T-helper 2 cell (primary cell): ENCODE measurements around the gene BACH2.
A peak's percentile ranks its signal among the peaks of the same experiment; 100 is the strongest.

Source experiments
- DNase-seq, 5 experiments: peaks; one replicate each; pipeline versions ENCODE4 v3.0.0 to v3.0.0-alpha.2; 2012 to 2022

Gene BACH2

DNA sequence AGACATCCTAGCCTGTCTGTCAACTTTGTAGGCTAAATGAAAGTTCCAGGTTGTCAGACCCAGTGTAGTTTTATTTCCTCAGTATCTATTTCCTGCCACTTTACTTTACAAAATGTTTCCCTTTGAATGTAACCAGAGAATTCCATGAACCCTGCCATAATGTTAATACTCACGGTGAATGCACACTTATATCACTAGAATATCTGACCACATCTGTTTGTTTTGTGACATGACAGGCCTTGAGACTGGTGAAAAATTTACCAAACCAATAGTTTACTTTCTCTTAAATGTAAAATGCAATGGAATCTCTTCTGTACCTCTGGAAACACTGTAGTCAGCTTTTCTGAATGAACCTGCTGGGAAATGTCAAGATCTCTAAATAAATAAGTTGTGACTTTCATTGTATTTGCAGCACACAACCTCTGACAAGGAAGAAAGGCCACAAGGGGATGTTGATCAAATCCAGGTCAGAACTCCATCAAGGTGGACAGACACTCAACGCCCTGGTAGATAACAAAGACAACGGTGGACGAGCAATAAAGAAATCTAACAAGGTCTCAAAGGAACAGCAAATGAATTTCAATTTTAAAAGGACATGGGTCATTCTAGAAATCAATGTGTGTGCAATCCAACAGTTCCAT lies 59.2 kb downstream of the BACH2 start:
- no peak for DNase-seq

DNA sequence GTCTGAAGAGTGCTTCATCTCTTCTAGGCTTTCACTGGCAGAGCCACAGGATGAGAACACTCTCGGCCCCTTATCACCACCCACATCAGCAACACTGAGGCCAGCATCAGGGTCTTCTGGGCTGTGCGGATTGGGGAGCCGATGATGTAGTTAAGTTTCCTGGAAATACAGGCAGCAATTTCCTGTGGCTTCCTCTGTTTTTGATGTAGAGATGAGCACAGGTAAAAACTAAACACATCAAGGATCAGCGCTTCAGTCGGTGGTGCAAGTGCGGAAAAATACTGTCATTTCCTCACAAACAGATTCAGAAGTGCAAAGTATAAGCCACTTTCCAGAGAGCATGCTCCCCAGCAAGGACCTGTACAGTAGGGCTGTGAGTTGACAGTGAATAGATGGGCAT lies 62.6 kb downstream of the BACH2 start:
- peak in 4 of 5 experiments; percentile 48 to 85 (median 70) for DNase-seq

DNA sequence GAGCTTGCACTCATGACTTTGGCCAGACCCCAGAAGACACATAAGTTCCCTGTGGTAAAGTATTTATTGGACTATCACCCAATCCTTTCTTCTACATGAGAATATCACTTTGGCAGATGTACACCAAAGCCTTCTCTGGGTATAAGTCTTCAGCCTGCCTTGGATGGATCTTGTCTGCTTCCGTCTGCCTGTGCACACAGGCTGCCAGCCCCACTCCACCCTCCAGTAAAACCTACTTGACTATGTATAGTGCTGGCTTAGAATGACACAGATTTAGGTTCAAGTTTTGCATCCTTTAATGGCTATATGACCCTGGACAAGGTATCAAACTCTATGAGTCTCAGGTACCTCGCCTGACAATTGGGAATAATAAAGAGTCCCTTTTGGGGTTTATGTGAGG lies 63.4 kb downstream of the BACH2 start:
- no peak for DNase-seq

DNA sequence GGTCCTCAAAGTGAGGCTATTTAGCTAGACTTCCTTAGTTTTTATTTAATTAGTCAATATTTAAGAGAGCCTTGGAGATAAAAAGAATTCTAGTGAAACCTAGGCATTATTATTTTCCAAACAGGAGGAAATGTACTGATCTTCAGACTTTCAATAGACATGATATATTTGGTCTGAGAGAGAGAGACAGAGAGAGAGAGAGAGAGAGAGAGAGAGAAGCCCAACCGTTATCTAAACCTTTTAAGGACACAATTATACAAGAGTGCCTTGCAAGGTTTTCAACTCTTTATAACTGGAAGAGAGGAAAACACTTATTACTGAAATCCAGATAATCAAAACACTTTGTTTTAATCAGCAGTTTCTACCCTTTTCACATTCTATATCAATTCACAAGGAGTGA lies 64.8 kb downstream of the BACH2 start:
- no peak for DNase-seq

DNA sequence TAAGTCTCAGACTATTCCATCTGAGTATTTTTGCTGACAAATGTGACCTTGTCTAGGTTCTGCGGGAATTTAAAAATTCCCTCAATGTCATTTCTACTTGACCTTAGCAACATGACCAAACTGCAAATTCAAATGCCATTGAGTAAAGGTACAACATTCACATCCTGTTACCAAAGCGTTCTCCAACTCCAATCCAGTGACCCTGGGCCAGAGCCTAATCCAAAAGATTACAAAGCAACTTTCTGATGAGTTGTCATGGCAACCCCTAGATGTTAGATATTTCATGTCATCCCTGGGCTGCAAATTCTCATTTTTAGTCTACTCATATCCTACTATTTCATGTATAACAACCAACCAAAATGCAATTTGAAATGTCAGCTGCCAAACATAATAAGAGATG lies 65.3 kb downstream of the BACH2 start:
- DNase-seq: no peak

DNA sequence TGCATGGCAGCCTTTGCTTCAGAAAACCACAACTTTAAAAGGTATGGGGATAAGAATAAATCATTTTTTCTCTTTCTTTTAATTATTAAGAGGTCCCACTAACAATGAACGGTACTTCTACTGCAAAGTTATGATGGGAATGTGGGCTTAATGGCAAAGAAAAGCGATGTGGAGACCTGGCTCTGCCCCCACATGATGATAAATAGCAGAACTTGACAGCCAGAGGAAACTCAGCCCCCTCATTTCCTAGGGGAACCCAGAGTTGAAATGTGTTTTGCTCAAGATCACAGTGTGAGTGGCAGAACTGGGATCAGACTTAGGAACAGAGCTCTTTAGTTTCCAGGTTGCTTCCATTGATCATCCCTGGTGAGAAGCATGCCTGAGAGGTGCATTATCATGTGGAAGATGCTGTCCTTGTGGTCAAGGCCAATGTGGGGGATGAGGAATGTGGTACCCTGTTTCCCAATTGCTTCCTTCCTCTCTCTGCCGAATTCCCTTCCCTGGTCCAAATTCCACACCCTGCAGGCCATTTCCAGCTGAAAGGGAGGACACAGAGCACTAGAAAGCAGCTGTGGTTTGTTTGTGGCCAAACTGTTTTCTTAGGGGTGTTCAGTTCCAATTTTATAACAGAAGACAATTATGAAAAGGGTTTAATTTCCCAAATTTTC lies 66.0 kb downstream of the BACH2 start:
- no peak for DNase-seq

DNA sequence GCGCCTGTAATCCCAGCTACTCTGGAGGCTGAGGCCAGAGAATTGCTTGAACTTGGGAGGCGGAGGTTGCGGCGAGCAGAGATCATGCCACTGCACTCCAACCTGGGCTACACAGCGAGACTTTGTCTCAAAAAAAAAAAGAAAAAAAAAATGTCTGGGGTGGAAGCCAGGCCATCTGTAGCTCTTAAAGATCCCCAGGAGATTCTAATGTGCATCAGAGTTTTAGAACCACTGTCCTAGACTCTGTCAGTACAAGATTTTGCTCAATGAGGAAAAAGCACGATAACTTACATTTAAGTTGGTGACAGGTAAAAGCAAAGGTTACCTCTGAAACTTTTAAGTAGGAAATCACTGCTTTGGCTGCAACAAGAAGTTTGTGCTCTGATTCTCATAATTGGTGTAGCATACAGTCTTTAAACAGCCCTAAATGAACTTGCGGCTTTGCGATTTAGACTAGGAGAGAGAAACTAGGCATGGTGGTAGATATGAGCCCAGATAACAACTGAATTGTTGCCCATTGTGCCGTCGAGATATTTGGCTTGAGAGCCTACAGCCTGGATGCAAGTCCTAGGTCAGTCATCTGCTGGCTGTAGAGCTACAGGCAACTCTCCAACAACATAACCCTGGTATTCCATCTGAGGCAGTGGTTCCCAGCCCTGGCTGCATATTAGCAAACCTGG lies 67.2 kb downstream of the BACH2 start:
- no peak for DNase-seq

DNA sequence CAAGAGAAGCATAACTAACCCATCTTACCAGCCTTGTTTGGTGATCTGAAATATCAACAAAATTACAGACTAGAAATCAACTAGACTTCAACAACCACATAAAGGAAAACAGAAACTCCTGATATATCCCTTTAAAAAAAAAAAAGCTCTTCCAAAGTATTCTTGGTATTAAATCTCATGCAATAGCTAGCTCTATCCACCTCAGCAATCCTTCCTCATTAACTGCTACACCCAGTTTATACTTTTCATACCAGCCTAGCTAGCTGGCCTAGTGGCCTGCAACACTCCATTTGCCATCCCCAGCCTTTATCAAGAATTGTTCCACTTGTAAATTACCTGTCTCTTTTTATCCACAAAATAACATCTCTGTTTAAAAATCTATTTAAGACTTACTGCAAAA lies 69.0 kb downstream of the BACH2 start:
- DNase-seq: no peak

DNA sequence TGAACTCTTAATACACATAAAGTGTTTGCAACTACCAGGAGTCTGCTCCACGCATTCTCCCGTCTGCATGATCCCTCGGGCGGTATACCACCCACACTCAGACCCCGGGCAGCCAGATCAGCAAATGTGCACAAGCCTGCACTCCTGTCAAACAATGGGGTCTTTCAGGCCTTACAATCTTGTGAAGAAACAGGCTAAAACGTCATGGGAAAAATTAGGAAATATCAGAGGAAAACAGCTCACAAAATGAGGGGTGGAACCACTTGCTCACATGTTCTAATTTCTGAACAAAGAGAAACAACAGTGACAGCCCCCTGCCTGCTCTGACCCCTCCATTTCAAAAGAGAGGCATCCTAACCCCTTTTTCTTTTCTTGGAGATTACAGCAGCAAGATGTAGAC lies 69.4 kb downstream of the BACH2 start:
- no peak for DNase-seq

DNA sequence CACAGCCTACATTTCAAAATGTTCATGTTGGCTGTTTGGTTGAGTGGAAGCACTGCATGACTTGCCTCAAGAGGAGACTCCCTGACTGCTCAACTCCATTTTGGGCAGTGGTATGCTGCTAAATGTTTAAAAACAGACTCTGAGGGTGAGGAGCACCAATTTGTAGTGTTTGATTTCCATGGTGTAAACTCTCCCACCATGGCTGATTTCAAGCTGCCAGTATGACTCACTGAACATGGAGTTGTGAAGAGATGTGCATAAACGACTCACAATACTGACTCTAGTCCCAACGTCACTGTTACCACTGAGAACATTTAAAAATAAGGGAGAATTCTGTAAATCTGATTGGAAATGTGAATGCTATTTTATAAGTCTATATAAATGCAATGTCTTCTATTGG lies 70.4 kb downstream of the BACH2 start:
- DNase-seq: peak in 1 of 5 experiments; percentile 24

DNA sequence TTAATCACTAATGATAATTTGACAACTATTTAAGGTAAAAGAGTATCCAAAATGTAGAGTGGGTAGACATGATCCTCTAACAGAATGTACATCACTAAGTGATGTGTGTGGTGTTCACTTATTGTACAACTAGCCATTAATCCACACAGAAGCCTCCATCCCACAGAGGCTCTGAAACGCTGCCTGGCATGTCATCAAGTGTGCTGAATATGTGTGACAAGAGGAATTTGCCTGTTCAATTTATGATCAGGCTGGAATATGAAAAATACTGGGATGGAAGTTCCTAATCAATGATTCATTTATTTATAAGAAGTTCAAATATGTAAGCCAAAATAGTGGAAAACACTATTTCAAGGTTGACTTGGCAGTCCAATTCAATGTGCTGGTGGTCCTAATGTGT lies 72.4 kb downstream of the BACH2 start:
- DNase-seq: no peak

DNA sequence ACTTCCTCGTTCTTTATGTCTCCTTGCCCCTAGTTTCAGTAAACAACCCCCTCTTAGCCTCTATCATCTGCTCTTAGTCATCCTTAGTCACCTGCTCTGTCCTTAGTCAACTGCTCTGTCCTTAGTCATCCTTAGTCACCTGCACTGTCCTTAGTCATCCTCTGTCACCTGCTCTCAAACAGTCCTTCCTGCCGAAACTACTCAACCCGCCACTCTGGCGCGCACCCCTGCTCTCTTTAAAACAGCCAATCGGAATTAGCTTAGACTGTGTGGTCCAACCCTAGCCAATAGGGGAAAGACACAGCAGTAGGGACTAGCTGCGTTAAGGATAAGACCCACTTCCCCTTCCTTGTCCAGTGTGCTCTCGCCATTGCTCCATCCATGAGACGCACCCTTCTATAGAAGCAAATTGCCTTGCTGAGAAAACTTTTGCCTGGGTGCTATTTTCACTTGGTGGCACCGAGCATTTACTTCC lies 73.9 kb downstream of the BACH2 start:
- DNase-seq: peak in 1 of 5 experiments; percentile 32

DNA sequence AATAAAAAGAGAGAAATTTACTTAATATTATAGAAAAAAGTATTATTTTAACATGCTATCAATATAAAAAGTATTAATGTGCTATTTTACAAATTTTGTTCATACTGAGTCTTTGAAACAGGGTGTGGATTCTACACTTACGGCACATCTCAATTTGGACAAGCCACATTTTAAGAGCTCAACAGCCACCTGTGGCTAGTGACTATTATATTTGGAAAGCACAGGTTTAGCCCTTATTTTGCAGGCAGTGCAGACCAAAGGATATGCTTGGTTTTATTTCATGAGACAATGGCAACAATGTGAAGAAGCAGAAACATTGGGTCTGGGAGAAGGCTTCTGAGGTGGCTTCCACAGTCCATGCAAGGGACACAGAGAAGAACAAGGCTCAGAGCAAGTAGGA lies 74.6 kb downstream of the BACH2 start:
- DNase-seq: no peak

DNA sequence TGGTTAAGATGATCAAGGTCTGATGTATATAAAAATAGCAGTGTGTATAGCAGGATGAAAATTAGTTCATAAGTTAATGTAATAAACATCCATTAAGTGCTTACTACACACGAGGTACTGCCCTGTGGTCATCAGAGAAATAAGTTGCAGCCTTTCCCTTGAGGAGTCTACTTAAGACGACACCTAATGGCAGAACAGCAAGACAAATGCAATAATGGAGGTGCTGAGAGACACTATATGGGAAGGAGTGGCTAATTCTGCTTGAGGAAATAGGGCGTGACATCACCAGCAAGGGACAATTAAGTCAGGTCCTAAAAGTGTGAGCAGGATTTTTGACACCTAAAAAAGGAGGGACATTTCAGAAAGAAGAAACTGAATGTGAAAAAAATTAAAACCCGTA lies 75.2 kb downstream of the BACH2 start:
- DNase-seq: no peak

DNA sequence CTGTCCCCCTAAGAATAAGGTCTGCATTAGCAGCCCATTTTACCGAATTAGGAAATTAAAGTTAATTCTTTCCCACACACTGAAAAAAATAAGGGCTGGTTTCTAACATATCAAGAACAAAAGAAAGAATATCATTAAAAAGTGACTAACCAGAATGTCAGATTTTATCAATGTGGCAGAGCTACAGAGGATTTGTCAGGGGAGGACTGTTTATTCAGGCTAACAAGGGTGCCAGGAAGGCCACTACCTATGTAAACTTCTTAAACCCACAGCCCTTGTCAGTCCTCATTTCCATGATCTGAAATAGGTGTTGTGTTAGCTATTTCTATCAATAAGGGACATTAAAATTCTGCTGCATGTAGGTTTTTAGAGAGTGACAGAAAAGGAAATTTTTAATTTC lies 76.4 kb downstream of the BACH2 start:
- no peak for DNase-seq

DNA sequence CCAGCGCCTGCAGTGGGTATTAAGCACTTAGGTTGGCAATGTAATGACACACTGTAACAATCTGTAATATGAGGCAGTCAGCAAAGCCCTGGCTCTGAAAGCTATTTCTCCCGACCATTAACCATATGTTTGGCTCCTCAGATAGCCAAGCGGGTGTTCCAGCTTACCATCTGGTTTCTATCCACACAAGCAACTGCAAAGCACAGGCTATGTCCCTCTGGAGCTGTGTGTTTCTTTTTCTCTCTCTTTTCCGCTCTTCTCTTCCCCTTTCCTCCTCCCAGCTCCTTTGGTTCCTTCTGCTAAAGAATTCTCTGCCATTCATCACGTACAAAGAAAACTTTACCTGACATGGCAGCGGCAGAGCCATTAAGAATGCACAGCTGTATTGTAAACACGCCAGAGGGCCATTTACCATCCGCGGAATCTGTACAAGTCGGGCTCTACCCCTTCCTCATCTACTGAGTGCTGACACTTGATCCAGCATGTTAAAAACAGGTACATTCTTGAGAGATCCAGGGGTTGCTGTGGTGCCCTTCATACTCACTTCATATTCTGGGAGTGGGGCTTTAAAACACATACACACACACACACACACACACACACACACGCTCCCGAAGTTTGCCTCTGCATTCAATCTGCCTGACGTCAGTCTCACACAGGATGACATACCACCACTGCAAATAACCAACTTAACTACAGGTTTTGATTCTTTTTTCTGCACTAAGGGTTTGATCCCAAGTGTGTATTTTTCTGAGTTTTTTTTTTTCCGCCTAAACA lies 77.2 kb downstream of the BACH2 start:
- DNase-seq: no peak

DNA sequence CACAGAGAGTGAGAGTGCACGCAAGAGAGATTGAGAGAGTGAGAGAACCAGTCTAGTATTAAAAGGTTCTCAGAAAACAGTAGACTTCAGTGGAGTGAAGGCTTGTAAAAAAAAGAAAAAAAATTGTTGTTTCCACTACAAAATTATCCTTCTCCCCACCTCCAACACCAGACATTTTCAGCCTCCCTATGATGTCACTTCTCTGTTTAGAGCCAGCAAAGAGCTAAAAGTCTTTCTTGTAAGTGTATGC lies 77.8 kb downstream of the BACH2 start:
- DNase-seq: no peak

DNA sequence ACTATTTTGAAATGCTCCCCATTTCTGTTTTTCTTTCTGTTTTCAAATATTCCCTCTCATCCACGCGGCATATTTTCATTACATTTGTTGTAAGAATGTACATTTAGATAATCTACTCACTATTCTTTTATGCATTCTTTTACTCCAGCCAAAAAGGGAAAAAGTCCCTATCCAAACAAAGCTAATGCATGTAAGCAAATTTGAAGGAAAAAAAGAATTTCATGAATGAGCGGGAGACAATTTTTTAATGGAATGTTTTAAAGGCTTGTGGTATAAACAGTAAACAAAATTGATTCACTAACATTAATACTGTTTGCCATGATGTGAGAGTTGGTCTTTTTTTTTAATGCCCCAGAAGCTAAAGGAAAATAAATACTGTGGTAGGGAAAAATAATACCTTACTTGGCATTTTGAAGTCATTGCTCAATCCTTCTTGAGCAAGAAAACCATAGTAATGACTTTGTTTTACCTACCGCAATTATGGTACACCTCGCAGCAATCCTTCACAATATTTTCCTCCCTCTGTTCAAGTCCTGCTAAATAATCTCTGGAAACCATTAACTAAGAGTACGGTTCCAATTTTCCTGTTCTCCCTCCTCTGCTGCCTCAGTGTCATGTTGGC lies 79.0 kb downstream of the BACH2 start:
- DNase-seq: no peak

DNA sequence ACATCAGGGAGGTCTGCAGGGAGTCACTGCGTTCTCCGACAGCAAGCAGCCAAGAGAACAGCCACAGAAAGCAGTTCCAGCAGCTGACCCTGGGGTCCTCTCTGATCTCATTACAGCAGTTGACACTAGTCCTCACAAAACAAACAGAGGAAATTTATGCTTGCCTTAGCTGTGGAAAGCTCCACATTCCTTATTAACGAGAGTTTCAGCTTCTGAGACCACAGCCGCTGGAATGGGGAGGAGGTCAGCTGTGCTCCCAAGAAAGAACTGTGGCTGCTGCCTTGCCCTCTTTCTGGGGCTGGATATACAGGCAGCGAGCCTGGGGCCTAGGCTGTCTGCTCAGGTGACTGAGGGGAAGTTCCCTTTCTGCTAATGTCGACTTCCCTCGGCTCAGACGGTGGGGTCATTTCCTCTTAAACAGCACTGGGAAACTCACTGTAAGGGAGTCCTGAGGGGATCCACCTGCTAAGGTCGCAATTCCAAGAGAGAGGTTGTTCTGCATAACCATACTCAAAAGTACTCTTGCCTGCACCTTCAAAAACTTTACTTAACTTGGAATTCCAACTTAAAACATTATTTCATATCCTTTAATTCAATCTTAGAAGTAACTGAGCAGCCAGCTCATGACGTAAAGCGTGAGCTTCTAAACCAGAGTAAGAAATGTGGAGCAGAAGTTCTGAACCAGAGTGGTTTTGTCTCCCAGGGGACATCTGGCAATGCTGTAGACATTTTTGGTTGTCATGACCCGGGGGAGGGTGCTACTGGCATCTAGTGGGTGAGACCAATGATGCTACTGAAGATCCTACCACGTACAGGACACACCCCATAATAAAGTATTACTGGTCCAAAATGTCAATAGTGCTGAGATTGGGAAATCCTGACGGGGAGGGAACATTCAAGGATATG lies 80.3 kb downstream of the BACH2 start:
- DNase-seq: no peak

DNA sequence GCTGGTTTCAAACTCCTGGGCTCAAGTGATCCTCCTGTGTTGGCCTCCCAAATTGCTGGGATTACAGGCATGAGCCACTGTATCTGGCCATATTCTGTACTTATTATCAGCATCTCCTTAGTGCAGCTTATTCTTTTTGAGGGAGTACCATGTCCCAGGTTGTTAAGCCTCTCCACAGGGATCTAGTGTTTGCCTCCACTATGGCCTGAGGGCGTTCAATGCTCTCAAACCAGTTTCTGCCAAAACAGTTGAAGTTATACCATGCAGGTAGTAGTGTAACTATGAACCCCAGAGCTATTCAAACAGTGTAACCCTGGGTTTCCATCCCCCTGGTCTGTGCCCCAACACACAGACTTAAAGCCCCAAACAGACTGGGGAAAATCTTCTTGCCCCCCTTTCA lies 81.7 kb downstream of the BACH2 start:
- DNase-seq: no peak

DNA sequence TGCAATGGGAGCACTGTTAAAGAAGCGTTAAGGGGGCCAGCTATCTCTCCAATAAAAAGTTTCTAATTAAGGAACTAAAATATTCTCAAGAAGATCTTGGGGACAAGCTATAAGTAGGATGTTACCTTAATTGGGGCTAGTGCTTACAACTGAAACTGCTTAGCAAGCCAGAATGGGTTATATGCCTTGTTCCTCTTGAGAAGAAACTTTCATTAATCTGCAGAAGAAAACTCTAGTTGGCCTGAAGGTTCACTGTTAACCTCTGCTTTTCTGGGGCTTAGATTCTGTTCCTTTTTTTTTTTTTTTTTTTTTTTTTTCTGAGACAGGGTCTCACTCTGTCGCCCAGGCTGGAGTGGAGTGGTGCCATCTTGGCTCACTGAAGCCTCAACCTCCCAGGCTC lies 82.2 kb downstream of the BACH2 start:
- DNase-seq: no peak

DNA sequence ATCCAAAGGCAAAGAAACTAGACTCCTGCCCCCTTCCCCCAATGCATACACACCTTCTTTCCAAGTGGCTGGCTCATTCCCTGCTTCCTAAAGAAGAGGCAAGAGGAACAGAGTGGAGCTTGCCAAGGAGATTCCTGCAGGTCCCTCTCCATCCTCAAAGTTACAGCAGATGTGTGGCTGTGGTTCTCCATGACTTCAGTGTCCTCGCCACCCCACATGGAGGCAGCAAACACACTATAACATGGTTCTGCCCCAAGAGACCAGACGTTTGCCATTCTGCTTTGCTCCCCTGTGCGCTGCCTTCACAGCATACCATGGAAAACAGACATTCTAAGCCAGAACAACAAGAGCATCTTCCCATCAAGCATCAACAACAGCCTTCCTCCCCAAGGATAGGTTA lies 84.4 kb downstream of the BACH2 start:
- peak in 1 of 5 experiments; percentile 25 for DNase-seq
